Dermis blood vessel endothelial cell (primary cell): Measurements from ENCODE around the gene OMA1. TPM values are rescaled to one million over a fixed set of nuclear protein-coding genes. Genes with fewer than 3 reads are reported as not detected.
A peak's percentile ranks its signal among the peaks of the same experiment; 100 is the strongest.
"Not testable (repeated sequence)": the region's sequence is repeated elsewhere in the genome, so short reads cannot be mapped to it uniquely, and the experiment has no call there.

ENCODE experiments used
- DNase-seq: peaks from one replicate; pipeline ENCODE4 v3.0.0; 2010
- total RNA-seq: library from RNA; depleted of rRNA; stranded (reverse); fragments of >200 nt; gene quantifications from 2 replicates; pipeline ENCODE4 v1.2.3, GENCODE V29; 2014

Gene OMA1
- total RNA-seq, 1 donor from 2014 or later = 21.3 TPM

GRCh38 chr1:58573705-58574591, 27.4 kb upstream of the OMA1 start:
- peak; percentile 77 for DNase-seq

DNA sequence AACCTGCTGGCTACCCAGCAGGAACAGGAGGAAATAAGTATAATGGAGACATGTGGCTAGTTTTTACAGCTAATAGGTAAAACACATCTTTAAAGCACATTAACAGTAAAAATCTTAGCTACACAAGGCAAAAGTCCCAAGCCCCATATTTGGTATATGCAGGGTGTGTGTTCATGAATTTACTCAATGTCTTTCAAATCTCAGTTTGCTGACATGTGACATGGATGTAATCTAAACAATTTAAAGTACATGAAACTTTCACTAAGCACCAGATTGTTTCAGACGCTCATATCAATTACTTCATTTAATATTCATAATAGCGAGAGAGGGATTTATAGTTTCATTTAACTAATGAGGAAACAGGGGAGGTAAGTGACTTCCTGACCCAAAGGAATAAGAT, 26.6 kb upstream of the OMA1 start:
- DNase-seq = no peak

DNA sequence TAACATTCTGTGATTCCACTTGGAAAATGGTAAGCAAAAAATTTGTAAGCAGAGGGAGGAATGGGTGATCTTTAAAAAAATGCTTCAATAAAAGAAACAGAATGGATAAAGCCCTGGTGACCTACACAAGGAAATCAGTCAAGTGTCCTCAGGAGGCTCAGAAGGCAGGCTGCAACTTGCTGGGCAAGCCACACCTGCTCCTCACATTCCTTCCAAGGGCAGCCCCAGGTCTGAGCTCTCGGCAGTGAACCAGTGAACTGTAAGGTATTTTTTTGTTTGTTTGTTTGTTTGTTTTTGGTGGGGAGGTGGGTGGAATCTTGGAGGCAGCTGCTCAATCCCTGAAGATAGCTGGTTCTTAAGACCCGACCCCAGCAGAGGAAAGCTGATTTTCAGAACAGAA, 26.2 kb upstream of the OMA1 start:
- no peak for DNase-seq

DNA sequence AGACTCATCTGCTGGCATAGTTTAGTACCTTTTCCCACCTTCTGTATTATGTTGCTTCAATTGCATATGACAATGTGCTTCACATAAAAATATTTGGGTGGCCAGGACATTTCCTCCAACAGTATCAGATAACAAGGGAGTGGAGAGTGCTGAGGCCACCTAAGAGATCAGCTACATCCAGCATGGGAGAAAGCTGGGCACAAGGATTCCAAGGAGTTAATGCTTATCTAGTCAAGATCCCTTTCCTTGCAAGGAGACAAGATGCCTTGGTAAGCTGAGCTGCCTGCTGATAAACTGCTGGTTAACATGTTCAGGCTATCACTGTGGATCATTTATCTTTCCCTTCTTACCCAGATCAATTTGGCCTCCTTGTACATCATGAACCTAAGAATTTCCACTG, 25.1 kb upstream of the OMA1 start:
- no peak for DNase-seq

GRCh38 chr1:58570817-58571216, 24.3 kb upstream of the OMA1 start:
- DNase-seq = no peak

- no peak for DNase-seq
Measured at GRCh38 chr1:58570094-58570493, 23.6 kb upstream of the OMA1 start.

DNA sequence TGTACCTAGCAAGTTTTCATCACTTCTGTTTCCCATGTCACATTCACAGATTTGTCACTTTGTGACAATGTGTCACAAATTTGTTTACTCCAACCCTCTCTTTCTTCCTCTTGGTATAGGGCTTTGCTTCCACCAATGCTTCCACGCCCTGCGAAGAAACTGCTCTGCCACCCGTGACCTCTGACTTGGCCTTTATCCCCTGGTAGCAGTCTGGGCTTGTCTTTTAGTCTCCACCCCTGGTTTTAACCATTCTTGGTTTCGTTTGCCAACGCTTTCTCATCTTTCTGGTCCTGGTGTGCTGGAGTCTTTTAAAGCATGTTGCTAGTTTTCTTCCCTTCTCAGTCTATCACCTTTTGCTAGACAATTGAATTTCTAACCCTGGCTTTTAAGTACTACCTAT, 22.4 kb upstream of the OMA1 start:
- DNase-seq = no peak

GRCh38 chr1:58568271-58568860, 21.8 kb upstream of the OMA1 start:
- no peak for DNase-seq

DNA sequence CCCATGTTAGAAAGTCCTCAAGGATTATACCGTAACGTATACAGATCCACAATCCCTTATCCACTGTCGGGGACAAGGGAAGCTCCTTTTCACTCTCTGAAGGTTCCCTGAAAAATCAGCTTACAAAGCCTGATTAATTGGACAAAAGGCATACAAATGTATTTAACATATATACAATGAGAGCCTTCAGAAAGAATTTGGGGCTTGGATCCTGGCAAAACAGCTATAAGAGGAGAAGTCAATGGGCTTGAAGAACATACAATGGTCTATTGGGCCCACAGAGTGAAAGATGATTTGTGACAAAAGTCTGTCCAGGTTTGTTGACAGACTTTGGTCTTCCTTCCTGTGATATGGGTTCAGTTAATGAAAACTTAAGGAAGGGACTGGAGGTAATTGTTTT, 19.8 kb upstream of the OMA1 start:
- DNase-seq = no peak

DNA sequence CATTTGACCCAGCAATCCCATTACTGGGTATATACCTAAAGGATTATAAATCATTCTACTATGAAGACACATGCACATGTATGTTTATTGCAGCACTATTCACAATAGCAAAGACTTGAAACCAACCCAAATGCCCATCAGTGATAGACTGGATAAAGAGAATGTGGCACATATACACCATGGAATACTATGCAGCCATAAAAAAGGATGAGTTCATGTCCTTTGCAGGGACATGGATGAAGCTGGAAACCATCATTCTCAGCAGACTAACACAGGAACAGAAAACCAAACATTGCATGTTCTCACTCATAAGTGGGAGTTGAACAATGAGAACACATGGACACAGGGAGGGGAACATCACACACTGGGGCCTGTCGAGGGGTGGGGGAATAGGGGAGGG, 17.2 kb upstream of the OMA1 start:
- not testable (repeated sequence) for DNase-seq

DNA sequence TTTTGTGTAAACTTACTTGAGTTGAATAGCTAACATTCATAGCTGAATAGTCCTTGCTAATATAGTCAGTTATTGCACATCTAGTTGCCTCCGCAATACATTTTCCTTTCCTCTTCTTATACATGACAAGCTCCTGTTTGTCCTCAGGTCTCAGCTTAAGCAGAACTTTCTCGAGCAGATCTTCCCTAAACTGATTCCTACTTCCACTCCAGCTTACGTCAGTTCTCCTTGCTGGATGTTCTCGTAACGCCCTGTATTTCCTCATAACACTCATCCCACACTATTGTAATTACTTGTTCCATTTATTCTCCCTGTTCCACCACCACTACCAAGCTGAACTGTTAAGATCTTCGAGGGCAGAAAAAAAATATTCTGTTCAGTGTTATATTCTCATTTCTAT, 15.1 kb upstream of the OMA1 start:
- no peak for DNase-seq

- DNase-seq = no peak
Measured at GRCh38 chr1:58555393-58555792, 8.9 kb upstream of the OMA1 start.

- no peak for DNase-seq
Measured at GRCh38 chr1:58551186-58552140, 4.9 kb upstream of the OMA1 start.

DNA sequence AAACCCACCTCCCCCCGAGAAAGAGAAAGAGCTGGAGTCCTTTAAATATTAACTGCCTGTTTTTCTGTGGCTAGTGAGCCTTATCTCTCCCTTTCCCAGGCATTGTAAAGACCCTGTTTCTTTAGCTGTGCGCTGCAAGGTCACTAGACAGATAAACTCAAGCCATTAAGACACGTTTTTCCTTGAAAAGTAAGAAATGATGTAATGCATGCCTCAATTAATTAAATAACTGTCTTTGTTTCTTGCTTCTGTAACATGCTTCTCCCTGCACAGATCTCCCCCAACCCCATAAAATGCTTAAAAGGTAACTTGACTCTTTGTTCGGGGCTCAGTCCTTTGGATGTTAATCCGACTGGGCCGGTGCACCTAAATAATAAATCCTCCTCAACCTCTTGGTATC, 2.8 kb upstream of the OMA1 start:
- DNase-seq = not testable (repeated sequence)

DNA sequence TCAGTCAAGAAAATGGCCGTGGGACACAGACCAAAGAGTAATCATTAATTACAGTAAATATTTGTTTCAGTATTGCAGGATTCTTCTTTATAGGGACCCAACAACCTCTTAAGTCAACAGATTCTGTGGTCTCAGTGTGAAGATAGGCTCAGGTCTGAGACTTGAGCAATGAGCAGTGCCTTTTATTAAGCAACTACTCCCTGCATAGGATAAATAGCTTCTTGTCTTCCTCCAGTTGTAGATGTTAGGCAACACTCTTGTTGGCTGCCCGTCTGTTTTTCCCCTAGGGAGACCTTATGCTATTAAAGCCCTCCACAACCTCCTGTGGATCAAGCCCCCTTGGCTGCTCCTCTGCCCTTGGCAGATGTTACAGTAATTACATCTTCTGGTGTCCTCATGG, 1.8 kb upstream of the OMA1 start:
- DNase-seq = no peak

DNA sequence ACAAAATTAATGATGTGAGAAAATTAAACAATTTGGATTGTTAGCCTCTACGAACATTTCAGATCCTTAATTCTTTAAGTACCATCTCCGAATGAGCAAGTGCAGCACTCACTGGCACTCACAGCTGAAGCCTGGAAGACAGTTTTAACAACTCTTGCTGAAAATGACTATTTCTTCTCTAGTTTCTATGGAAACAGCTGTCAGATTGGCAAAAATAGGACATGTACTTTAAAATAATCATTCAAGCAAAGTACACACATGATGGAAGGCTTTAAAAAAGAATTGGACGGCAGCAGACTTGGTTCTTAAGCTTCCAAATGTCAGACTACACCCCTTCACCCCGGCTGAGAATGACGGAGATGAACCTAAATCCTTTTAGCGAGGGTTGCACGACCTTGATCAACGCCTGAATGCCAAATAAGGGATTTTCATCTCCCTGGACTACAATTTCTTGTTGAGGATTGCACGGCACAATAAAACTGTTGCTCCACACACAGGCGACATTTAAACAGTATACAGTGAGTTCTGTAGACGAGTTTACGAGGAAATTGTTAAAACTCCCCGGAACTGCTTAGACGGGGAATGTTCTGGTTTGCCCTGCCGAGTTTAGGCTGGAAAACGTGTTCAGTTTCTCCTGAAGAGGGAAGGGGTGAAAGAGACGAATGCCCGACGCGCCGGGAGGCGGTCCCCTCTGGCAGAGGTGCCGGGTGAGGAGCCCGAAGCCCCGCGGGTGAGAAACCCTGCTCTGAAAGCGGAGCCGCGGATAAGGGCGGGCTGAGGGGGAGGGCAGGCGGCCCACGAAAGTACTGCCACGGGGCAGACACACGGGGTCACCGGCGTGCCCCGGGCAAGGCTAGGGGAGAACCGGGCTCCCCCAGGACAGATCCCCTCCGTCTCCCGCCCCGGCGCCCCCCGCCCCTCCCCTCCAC, 671 bp downstream of the OMA1 start:
- DNase-seq = peak; percentile 85

DNA sequence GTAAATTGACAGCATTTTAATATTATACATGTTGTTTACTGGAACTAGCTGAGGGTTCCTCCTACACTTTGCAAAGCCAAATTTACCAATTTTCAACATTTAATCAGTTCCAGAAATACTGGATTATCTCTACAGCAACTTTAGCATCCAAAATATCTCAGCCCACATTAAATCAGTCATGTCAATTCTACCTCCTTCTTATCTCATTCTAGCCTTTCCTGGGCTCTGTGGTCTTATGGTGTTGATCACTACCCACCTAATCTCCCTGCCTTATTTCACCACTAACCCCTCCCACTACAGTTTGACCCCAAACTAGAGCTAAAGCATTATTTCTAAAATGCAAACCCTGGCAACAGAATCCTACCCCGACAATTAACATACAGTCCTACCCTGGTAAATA, 3.3 kb downstream of the OMA1 start:
- no peak for DNase-seq

- DNase-seq = no peak
Measured at GRCh38 chr1:58539553-58539952, 7.0 kb downstream of the OMA1 start.

- no peak for DNase-seq
Measured at GRCh38 chr1:58538821-58539220, 7.7 kb downstream of the OMA1 start.

GRCh38 chr1:58531842-58532241, 14.7 kb downstream of the OMA1 start:
- DNase-seq = not testable (repeated sequence)

GRCh38 chr1:58529284-58529683, 17.2 kb downstream of the OMA1 start:
- DNase-seq = no peak

DNA sequence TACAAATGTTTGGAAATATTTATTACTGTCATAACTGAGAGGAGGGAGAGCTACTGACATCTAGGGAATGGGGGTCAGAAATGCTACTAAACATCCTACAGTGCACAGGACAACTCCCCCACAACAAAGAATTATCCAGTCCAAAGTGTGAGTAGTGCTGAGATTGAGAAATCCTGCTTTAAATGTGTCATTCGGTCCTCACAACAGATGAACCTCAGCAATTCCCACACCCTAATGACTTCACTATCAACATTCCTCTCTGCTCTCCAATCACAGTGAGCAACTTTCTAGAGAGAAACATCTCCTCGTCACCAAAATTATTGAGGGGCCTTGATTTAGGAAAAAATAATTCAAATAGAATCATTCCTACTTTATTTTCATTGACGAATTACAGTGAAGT, 18.0 kb downstream of the OMA1 start:
- no peak for DNase-seq
